Activated CD4-positive, alpha-beta T cell treated with anti-CD3 and anti-CD28 coated beads for 48 hours (primary cell): ENCODE results near the gene PDXP.

Source experiments
- DNase-seq: peaks from one replicate; pipeline ENCODE4 v3.0.0-alpha.2; 2020

Gene PDXP

DNA sequence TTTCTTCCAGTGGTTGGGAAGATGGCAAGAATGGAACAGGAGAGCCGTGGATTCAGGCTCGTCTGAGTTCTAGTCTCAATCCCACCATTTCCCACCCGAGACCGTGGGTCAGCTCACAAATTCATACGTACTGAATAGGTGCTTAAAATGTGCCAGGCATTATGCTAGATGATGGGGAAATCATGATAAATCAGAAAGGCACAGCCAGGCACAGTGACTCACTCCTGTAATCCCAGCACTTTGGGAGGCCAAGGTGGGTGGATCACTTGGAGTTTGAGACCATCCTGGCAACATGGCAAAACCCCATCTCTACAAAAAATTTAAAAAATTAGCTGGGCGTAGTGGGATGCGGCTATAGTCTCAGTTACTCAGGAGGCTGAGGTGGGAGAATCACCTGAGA lies 45.4 kb downstream of the PDXP start:
- no peak for DNase-seq

DNA sequence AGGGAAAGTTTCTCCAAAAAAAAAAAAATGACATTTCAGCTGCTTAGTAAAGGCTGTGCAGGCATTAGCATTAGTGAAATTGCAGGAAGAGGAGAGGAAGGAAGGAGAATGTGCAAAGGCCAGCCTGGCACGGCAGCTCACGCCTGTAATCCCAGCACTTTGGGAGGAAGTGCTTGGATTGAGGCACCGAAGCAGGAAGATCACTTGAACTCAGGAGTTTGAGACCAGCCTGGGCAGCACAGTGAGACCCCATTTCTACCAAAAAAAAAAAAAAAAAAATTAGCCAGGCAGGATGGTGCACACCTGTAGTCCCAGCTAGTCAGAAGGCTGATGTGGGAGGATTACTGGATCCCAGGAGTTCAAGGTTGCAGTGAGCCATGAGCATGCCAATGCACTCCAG lies 46.1 kb downstream of the PDXP start:
- no peak for DNase-seq

DNA sequence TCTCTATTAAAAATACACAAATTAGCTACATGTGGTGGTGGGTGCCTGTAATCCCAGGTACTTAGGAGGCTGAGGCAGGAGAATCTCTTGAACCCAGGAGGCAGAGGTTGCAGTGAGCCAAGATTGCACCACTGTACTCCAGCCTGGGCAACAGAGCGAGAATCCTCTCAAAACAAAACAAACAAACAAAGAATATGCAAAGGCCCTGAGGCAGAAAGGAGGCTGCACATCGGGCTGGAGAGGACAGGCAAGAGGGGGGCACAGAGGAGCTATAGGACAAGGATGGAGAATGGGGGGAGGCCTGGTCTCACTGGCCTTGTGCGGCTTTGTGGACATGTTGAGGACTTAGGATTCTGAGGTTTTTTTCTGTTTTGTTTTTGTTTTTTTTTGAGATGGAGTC lies 46.7 kb downstream of the PDXP start:
- no peak for DNase-seq

DNA sequence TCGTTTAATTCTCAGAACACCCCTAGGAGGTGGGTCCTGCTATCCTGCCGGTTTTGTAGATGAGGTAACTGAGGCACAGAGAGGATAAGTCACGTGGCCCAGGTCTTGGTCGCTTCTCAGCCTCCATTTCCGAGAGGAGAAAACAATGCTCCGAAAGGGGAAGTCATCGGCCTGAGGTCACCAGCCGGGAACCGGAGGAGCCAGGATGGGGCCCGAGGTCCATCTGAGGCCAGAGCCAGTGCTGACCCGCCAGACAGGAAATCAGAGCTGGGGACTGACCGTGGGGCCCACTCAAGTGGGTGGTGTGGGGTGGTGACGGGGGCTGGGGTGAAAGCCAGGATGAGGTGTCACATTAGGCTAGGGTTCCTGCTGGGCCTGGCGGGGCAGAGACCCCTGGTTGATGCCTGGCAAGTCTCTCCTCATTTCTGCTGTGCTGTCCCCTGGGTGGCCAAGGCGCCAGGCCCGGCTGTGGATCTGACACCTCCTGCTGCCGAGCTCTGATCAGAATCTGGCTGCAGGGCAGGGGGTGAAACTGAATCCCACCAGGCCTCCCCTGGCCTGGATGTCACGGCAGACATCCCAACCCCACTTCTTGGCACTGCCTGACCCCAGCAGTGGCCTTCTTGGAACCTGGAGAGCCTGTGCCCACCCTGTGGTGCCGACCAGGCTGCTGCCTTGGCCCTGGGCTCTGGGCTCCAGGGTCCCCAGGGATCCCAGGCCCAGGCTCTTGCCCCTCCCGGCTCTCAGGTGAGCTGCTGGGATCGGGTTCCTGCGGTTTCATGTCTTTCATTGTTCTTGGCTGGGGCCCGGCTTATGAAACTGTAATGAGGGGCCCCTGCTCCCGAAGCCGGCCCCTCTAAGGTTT lies 50.3 kb downstream of the PDXP start:
- no peak for DNase-seq

DNA sequence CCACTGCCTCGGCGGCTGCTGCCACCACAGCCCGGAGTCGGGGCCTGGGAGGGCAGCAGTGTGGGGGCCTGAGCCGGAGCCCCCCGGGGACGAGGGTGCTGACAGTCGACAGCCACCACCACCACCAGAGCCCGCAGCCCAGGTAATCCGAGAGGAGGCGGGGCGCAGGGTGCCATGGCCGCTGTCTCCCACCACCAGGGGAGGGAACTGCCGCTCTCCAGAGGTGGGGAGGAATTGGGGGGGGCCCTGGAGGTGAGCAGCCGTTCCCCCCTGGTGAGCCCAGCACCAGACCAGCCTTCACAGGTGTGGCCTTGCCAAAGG lies 50.9 kb downstream of the PDXP start:
- DNase-seq = no peak

DNA sequence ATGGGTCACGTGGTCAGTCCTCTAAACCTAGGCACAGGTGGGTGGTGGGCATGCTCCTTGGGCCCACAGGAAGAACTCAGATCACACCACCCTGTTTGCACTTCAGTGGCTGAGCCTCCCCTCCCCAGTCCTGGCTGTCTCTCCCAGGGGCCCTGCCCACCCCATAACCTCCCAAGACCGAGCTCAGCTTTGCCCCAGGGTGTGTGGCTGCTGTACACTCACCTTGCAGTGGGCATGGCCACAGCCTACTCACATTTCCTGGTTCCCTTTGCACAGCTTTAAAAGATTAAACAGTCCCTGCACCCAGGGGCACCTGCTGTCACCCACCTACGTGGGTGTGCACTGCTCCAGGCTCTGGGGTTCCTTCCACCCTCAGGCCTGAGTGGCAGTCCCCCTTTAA lies 52.2 kb downstream of the PDXP start:
- no peak for DNase-seq

DNA sequence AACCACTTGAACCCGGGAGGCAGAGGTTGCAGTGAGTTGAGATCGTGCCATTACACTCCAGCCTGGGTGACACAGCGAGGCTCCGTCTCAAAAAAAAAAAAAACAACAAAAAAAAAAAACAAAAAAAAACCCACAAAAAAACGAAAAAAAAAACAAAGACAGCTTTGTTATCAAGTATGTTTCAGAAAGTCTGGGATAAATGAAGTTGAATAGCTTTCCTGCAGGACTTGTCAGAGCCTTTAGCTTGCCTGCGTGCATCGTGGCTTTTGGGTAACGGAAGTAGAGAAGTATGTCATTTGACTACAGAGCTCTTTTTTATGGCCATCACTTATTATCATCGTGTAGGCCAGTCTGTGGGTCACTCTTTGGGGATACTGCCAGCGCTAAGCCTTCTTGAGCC lies 53.0 kb downstream of the PDXP start:
- no peak for DNase-seq

DNA sequence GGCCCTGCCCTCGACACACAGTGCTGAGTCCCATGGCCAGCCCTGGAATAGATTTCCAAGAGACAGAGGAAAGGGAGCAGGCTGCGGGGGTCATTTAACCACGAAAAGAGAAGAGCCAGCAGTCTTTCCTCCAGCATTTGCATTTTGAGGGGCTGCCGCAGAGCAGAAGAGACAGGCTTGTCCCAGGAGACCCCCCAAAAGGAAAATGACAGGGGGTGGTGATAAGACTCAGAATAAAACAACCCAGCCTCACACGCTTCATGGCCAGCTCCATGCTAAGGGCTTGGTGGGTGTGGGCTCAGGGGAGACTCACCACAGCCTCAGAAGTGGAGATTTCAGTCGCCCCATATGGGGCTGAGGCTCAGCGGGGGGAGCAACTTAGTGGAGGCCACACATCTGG lies 55.2 kb downstream of the PDXP start:
- DNase-seq = no peak

DNA sequence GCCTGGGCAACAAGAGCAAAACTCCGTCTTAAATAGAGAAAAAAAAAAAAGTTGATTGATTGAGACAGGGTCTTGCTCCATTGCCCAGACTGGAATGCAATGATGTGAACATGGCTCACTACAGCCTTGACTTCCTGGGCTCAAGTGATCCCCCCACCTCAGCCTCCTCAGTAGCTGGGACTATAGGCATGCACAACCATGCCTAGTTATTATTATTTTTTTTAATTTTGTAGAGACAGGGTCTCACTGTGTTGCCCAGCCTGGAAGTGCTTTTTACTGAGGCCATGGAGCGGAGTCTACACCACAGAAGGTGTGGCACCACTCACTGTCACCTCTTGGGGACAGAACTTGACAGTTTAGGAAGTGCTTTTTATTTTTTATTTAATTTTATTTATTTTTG lies 56.1 kb downstream of the PDXP start:
- DNase-seq = no peak

DNA sequence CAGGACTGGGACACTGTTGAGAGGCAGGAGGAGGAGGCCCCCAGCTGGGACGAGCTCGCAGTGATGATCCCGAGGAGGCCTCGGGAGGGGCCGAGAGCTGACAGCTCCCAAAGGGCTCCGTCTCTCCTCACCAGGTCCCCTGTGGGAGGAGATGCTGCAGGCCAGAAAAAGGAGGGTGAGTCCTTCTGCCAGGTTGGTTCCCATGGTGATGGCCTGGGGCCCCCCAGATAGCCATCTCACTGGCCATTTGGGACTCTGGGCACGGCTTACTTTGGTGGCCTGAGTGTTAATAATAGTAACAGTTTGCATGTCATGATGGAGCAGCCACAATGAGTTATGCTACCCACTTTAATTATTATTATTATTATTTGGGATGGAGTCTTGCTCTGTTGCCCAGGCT lies 57.2 kb downstream of the PDXP start:
- DNase-seq = no peak
